Endothelial cell (in vitro differentiated cells): ENCODE results near the gene NOL4L. TPM values are rescaled to one million over a fixed set of nuclear protein-coding genes. Genes with fewer than 3 reads are reported as not detected.

Source experiments
- DNase-seq: peaks from one replicate; pipeline ENCODE4 v3.0.0; 2021; ENCODE audit warnings: low spot score
- H3K27ac Mint-ChIP-seq: one replicate; pipeline ENCODE4 v1.8.0; 2021; ENCODE audit warnings: mixed read lengths, inconsistent platforms; ENCODE audit not compliant: unreplicated experiment
- H3K27me3 Mint-ChIP-seq: one replicate; pipeline ENCODE4 v1.8.0; 2021; ENCODE audit warnings: mild to moderate bottlenecking, moderate library complexity, mixed read lengths, inconsistent platforms; ENCODE audit not compliant: unreplicated experiment
- H3K36me3 Mint-ChIP-seq: one replicate; pipeline ENCODE4 v1.8.0; 2021; ENCODE audit warnings: mild to moderate bottlenecking, low read depth, mixed read lengths, inconsistent platforms; ENCODE audit not compliant: unreplicated experiment
- H3K4me1 Mint-ChIP-seq: one replicate; pipeline ENCODE4 v1.8.0; 2021; ENCODE audit warnings: mild to moderate bottlenecking, mixed read lengths, inconsistent platforms; ENCODE audit not compliant: unreplicated experiment
- H3K4me3 Mint-ChIP-seq: one replicate; pipeline ENCODE4 v1.8.0; 2021; ENCODE audit warnings: mild to moderate bottlenecking, mixed read lengths, inconsistent platforms; ENCODE audit not compliant: unreplicated experiment
- H3K9me3 Mint-ChIP-seq: one replicate; pipeline ENCODE4 v1.8.0; 2021; ENCODE audit warnings: mixed read lengths, inconsistent platforms; ENCODE audit not compliant: unreplicated experiment
- CTCF ChIP-seq: fragments of 200-600 bp; sonication (generic); IDR thresholded peaks from one replicate; pipeline ENCODE4 v1.5.0; 2021; ENCODE audit warnings: antibody characterized with exemption; ENCODE audit not compliant: unreplicated experiment
- total RNA-seq: library from RNA; stranded (reverse); fragmentation: NEBNext Ultra II Directional; extraction: Animal tissue kit (Norgen Biotek cat#: 25700); gene quantifications from one replicate; pipeline ENCODE4 v1.2.1, GENCODE V29; 2021; ENCODE audit not compliant: unreplicated experiment

Gene NOL4L
- total RNA-seq, 1 donor from 2014 or later = 150 TPM

- no peak overlapping the region for H3K27ac Mint-ChIP-seq
- H3K36me3 Mint-ChIP-seq = peaks cover 4% of the 10 kb centered on the region
- H3K4me1 Mint-ChIP-seq = peaks cover 44% of the 10 kb centered on the region
- no peaks in the 10 kb centered on the region for H3K9me3 Mint-ChIP-seq
- H3K4me3 Mint-ChIP-seq = no peak overlapping the region
- TF ChIP-seq CTCF = peak; percentile 63
- peak; percentile 87 for DNase-seq
- H3K27me3 Mint-ChIP-seq = peaks cover 3% of the 10 kb centered on the region
Observed at GRCh38 chr20:32521780-32522525, 63.2 kb downstream of the NOL4L start.

- H3K36me3 Mint-ChIP-seq = peaks cover 8% of the 10 kb centered on the region
- H3K27ac Mint-ChIP-seq = no peak overlapping the region
- H3K4me3 Mint-ChIP-seq = peak overlapping the region; percentile 72
- H3K4me1 Mint-ChIP-seq = peaks cover 53% of the 10 kb centered on the region
- no peak for TF ChIP-seq CTCF
- no peaks in the 10 kb centered on the region for H3K9me3 Mint-ChIP-seq
- peaks cover 9% of the 10 kb centered on the region for H3K27me3 Mint-ChIP-seq
- no peak for DNase-seq
Observed at GRCh38 chr20:32520927-32521203, 64.3 kb downstream of the NOL4L start.

GRCh38 chr20:32519381-32519730 is 65.8 kb downstream of the NOL4L start:
- Mint-ChIP-seq H3K36me3 (peaks cover 21% of the 10 kb centered on the region), H3K4me3 (no peak overlapping the region), H3K9me3 (no peaks in the 10 kb centered on the region), H3K27me3 (peaks cover 19% of the 10 kb centered on the region), H3K27ac (no peak overlapping the region), H3K4me1 (peaks cover 65% of the 10 kb centered on the region)
- no peak for TF ChIP-seq CTCF
- DNase-seq = no peak

GRCh38 chr20:32518593-32519380 is 66.3 kb downstream of the NOL4L start:
- Mint-ChIP-seq H3K4me3 (no peak overlapping the region), H3K4me1 (peaks cover 65% of the 10 kb centered on the region), H3K27me3 (peaks cover 23% of the 10 kb centered on the region), H3K36me3 (peaks cover 21% of the 10 kb centered on the region), H3K9me3 (no peaks in the 10 kb centered on the region), H3K27ac (peak overlapping the region; percentile 96)
- no peak for DNase-seq
- no peak for TF ChIP-seq CTCF

- DNase-seq = no peak
- Mint-ChIP-seq H3K4me1 (peaks cover 69% of the 10 kb centered on the region), H3K27me3 (peaks cover 23% of the 10 kb centered on the region), H3K4me3 (peak overlapping the region; percentile 29), H3K9me3 (no peaks in the 10 kb centered on the region), H3K27ac (peak overlapping the region; percentile 96), H3K36me3 (peaks cover 26% of the 10 kb centered on the region)
- TF ChIP-seq CTCF = no peak
Observed at GRCh38 chr20:32517914-32518592, 67.1 kb downstream of the NOL4L start.
